Neural cell (in vitro differentiated cells): ENCODE results near the gene DAGLA. TPM values are rescaled to one million over a fixed set of nuclear protein-coding genes. Genes with fewer than 3 reads are reported as not detected.

Source experiments
- H2AFZ ChIP-seq: fragments of 200-600, 300-800 bp; sonication (generic), shearing (Covaris generic); 2 replicates; pipeline ENCODE4 v1.6.0; 2014; ENCODE audit warnings: low read depth, mild to moderate bottlenecking, antibody characterized with exemption, low read length, moderate library complexity
- H3F3A ChIP-seq: fragments of 200-600 bp; shearing (Covaris generic); 2 replicates; pipeline ENCODE4 v1.6.1; 2016; ENCODE audit warnings: mild to moderate bottlenecking, moderate library complexity, mixed read lengths, antibody characterized with exemption, low read length; ENCODE audit not compliant: insufficient read depth, poor library complexity, severe bottlenecking
- H3K27ac ChIP-seq: fragments of 200-600, 300-800 bp; sonication (generic), shearing (Covaris generic); 2 replicates; pipeline ENCODE4 v1.5.1; 2014; ENCODE audit warnings: mild to moderate bottlenecking, low read length, moderate library complexity
- H3K27me3 ChIP-seq: fragments of 300-800, 200-600 bp; sonication (generic), shearing (Covaris generic); 2 replicates; pipeline ENCODE4 v1.6.0; 2014; ENCODE audit warnings: mild to moderate bottlenecking, low read depth, low read length, moderate library complexity; ENCODE audit not compliant: insufficient read depth
- H3K36me3 ChIP-seq: fragments of 300-800, 200-600 bp; sonication (generic), shearing (Covaris generic); 2 replicates; pipeline ENCODE4 v1.5.1; 2014; ENCODE audit warnings: mild to moderate bottlenecking, antibody characterized with exemption, low read length, moderate library complexity; ENCODE audit not compliant: insufficient read depth
- H3K4me2 ChIP-seq: fragments of 300-800, 200-600 bp; sonication (generic), shearing (Covaris generic); 2 replicates; pipeline ENCODE4 v1.6.0; 2014; ENCODE audit warnings: mild to moderate bottlenecking, low read length
- H3K4me3 ChIP-seq: fragments of 300-800, 200-600 bp; sonication (generic), shearing (Covaris generic); 2 replicates; pipeline ENCODE4 v1.5.1; 2014; ENCODE audit warnings: mild to moderate bottlenecking, low read length, moderate library complexity
- H3K79me2 ChIP-seq: fragments of 200-600 bp; shearing (Covaris generic); replicated peaks from 2 replicates; pipeline ENCODE4 v1.6.0; 2014; ENCODE audit warnings: mild to moderate bottlenecking, low read length, moderate library complexity; ENCODE audit not compliant: insufficient read depth
- H3K9ac ChIP-seq: fragments of 300-800, 200-600 bp; sonication (generic), shearing (Covaris generic); 2 replicates; pipeline ENCODE4 v1.6.1; 2016; ENCODE audit warnings: mild to moderate bottlenecking, low read length, mixed read lengths
- H3K9me2 ChIP-seq: fragments of 200-600 bp; shearing (Covaris generic); 2 replicates; pipeline ENCODE4 v1.6.1; 2016; ENCODE audit warnings: mild to moderate bottlenecking, low read length, mixed read lengths; ENCODE audit not compliant: insufficient read depth
- H3K9me3 ChIP-seq: fragments of 200-600, 300-800 bp; sonication (generic), shearing (Covaris generic); 2 replicates; pipeline ENCODE4 v1.6.1; 2016; ENCODE audit warnings: mild to moderate bottlenecking, mixed run types, low read length, moderate library complexity, mixed read lengths
- H4K20me1 ChIP-seq: fragments of 200-600 bp; shearing (Covaris generic); 2 replicates; pipeline ENCODE4 v1.6.1; 2016; ENCODE audit warnings: mild to moderate bottlenecking, mixed run types; ENCODE audit not compliant: insufficient read depth
- EP300 ChIP-seq: fragments of 450-650 bp; conservative IDR thresholded peaks from 2 replicates; pipeline ENCODE4 v1.6.1; 2014; ENCODE audit warnings: antibody characterized with exemption, mild to moderate bottlenecking, moderate library complexity; ENCODE audit not compliant: poor library complexity, severe bottlenecking
- EZH2 ChIP-seq: fragments of 200-600, 300-800 bp; shearing (Covaris generic), sonication (generic); IDR thresholded peaks from 2 replicates; pipeline ENCODE4 v1.6.1; 2014; ENCODE audit warnings: antibody characterized with exemption, low read length, borderline replicate concordance, mild to moderate bottlenecking; ENCODE audit not compliant: insufficient read depth, poor library complexity, severe bottlenecking
- MXI1 ChIP-seq: fragments of 450-650 bp; conservative IDR thresholded peaks from 2 replicates; pipeline ENCODE4 v1.6.1; 2014; ENCODE audit warnings: antibody characterized with exemption, mild to moderate bottlenecking; ENCODE audit not compliant: poor library complexity, severe bottlenecking
- POLR2AphosphoS5 ChIP-seq: IDR thresholded peaks from 2 replicates; pipeline ENCODE4 v1.6.1; 2012
- RAD21 ChIP-seq: fragments of 450-650 bp; conservative IDR thresholded peaks from 2 replicates; pipeline ENCODE4 v1.6.1; 2014; ENCODE audit warnings: antibody characterized with exemption, mild to moderate bottlenecking, moderate library complexity
- SMC3 ChIP-seq: fragments of 450-650 bp; conservative IDR thresholded peaks from 2 replicates; pipeline ENCODE4 v1.6.1; 2014; ENCODE audit warnings: antibody characterized with exemption, mild to moderate bottlenecking, moderate library complexity; ENCODE audit not compliant: poor library complexity
- TAF1 ChIP-seq: IDR thresholded peaks from 2 replicates; pipeline ENCODE4 v1.6.1; 2012; ENCODE audit warnings: low read depth
- polyA minus RNA-seq: library from RNA; depleted of rRNA, polyadenylated mRNA; stranded (reverse); fragments of >200 nt; gene quantifications from 2 replicates; pipeline ENCODE4 v1.2.3, GENCODE V29; 2014
- polyA plus RNA-seq: library from polyadenylated mRNA; depleted of rRNA; stranded (reverse); fragments of >200 nt; gene quantifications from 2 replicates; pipeline ENCODE4 v1.2.3, GENCODE V29; 2014
- TF ChIP-seq, protein P1 (sequence below): IDR thresholded peaks from 2 replicates; pipeline ENCODE4 v1.6.1; 2012; ENCODE audit warnings: borderline replicate concordance
- TF ChIP-seq, protein P2 (sequence below): fragments of 450-650 bp; IDR thresholded peaks from 2 replicates; pipeline ENCODE4 v1.5.1; 2014; ENCODE audit warnings: antibody characterized with exemption, mild to moderate bottlenecking, moderate library complexity; ENCODE audit not compliant: poor library complexity, severe bottlenecking

The DAGLA gene, protein sequence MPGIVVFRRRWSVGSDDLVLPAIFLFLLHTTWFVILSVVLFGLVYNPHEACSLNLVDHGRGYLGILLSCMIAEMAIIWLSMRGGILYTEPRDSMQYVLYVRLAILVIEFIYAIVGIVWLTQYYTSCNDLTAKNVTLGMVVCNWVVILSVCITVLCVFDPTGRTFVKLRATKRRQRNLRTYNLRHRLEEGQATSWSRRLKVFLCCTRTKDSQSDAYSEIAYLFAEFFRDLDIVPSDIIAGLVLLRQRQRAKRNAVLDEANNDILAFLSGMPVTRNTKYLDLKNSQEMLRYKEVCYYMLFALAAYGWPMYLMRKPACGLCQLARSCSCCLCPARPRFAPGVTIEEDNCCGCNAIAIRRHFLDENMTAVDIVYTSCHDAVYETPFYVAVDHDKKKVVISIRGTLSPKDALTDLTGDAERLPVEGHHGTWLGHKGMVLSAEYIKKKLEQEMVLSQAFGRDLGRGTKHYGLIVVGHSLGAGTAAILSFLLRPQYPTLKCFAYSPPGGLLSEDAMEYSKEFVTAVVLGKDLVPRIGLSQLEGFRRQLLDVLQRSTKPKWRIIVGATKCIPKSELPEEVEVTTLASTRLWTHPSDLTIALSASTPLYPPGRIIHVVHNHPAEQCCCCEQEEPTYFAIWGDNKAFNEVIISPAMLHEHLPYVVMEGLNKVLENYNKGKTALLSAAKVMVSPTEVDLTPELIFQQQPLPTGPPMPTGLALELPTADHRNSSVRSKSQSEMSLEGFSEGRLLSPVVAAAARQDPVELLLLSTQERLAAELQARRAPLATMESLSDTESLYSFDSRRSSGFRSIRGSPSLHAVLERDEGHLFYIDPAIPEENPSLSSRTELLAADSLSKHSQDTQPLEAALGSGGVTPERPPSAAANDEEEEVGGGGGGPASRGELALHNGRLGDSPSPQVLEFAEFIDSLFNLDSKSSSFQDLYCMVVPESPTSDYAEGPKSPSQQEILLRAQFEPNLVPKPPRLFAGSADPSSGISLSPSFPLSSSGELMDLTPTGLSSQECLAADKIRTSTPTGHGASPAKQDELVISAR
- polyA plus RNA-seq (4.5 and 5.7 TPM in 2 replicates), polyA minus RNA-seq (9.7 and 12.4 TPM in 2 replicates)

DNA sequence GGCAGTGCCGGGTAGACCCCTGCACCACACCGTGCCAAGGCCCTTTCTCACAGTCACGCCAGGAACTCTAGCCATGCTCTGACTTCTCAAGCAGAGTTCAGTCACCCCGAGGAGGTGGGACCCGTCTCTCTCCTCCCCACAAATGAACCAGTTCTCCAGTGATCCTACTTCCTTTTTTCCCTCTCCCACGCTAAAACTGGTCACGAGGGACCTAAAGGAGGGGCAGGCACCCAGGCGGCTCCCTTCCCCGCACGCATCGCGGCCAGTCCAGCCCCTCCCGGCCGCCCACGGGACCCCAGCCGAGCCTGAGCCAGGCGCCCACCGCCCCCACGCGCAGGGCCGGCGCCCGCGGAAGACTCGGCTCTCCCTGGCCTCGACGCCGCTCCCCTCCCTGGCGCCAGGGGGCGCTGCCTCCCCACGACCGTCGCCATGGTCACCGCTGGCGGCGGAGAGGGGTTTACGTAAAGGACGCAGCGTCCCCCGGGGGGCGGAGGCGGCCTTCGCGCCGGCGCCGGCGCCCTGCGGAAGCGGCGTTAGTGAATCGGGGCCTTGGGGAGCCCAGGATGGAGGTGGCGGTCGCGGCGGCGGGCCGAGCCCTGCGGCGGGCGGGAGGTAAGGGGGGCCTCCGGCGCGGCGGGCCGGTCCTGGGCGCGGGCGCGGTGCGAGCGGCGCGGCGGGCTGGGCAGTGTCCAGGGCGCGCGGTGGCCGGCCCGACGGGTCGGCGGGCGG lies at the start of gene DAGLA:
Gene DAGLA (plus strand): TSS at position 499 of the 729 bp plus-strand sequence. CDS start 39,765 bp downstream, outside the sequence.
- TF ChIP-seq, protein P1, sequence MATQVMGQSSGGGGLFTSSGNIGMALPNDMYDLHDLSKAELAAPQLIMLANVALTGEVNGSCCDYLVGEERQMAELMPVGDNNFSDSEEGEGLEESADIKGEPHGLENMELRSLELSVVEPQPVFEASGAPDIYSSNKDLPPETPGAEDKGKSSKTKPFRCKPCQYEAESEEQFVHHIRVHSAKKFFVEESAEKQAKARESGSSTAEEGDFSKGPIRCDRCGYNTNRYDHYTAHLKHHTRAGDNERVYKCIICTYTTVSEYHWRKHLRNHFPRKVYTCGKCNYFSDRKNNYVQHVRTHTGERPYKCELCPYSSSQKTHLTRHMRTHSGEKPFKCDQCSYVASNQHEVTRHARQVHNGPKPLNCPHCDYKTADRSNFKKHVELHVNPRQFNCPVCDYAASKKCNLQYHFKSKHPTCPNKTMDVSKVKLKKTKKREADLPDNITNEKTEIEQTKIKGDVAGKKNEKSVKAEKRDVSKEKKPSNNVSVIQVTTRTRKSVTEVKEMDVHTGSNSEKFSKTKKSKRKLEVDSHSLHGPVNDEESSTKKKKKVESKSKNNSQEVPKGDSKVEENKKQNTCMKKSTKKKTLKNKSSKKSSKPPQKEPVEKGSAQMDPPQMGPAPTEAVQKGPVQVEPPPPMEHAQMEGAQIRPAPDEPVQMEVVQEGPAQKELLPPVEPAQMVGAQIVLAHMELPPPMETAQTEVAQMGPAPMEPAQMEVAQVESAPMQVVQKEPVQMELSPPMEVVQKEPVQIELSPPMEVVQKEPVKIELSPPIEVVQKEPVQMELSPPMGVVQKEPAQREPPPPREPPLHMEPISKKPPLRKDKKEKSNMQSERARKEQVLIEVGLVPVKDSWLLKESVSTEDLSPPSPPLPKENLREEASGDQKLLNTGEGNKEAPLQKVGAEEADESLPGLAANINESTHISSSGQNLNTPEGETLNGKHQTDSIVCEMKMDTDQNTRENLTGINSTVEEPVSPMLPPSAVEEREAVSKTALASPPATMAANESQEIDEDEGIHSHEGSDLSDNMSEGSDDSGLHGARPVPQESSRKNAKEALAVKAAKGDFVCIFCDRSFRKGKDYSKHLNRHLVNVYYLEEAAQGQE = no peak
- TF ChIP-seq, protein P2, sequence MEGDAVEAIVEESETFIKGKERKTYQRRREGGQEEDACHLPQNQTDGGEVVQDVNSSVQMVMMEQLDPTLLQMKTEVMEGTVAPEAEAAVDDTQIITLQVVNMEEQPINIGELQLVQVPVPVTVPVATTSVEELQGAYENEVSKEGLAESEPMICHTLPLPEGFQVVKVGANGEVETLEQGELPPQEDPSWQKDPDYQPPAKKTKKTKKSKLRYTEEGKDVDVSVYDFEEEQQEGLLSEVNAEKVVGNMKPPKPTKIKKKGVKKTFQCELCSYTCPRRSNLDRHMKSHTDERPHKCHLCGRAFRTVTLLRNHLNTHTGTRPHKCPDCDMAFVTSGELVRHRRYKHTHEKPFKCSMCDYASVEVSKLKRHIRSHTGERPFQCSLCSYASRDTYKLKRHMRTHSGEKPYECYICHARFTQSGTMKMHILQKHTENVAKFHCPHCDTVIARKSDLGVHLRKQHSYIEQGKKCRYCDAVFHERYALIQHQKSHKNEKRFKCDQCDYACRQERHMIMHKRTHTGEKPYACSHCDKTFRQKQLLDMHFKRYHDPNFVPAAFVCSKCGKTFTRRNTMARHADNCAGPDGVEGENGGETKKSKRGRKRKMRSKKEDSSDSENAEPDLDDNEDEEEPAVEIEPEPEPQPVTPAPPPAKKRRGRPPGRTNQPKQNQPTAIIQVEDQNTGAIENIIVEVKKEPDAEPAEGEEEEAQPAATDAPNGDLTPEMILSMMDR = peak; percentile 99
- TF ChIP-seq RAD21 (peak; percentile 71), POLR2AphosphoS5 (peak; percentile 46), MXI1 (peak; percentile 61), EP300 (peak; percentile 26), TAF1 (peak; percentile 46), EZH2 (no peak), SMC3 (peak; percentile 83)
- H4K20me1 ChIP-seq = no peaks in the 10 kb centered on the region
- no peak within 1 kb of the TSS for H3K27ac ChIP-seq
- H3K36me3 ChIP-seq = no peaks in the 10 kb centered on the region
- no peak within 1 kb of the TSS for H2AFZ ChIP-seq
- no peaks in the 10 kb centered on the region for H3K9me3 ChIP-seq
- no peaks in the 10 kb centered on the region for H3K27me3 ChIP-seq
- H3F3A ChIP-seq = no peaks in the 10 kb centered on the region
- no peaks in the 10 kb centered on the region for H3K9me2 ChIP-seq
- peak within 1 kb of the TSS; percentile 54 for H3K4me2 ChIP-seq
- H3K79me2 ChIP-seq = no peaks in the 10 kb centered on the region
- H3K4me3 ChIP-seq = peak within 1 kb of the TSS; percentile 80
- peak within 1 kb of the TSS; percentile 60 for H3K9ac ChIP-seq
